HUES64 (cell line): ENCODE measurements around the gene ZCCHC14.

Experiments
- H3K27ac ChIP-seq: 2 replicates; pipeline ENCODE4 v1.7.0; 2013; ENCODE audit warnings: low read depth, low read length, inconsistent platforms
- H3K27me3 ChIP-seq: 2 replicates; pipeline ENCODE4 v1.6.1; 2013; ENCODE audit warnings: mild to moderate bottlenecking, low read length; ENCODE audit not compliant: insufficient read depth
- H3K36me3 ChIP-seq: 2 replicates; pipeline ENCODE4 v1.6.1; 2013; ENCODE audit warnings: mild to moderate bottlenecking, low read length; ENCODE audit not compliant: insufficient read depth
- H3K4me1 ChIP-seq: 2 replicates; pipeline ENCODE4 v1.6.1; 2013; ENCODE audit warnings: mild to moderate bottlenecking, low read length, moderate library complexity; ENCODE audit not compliant: insufficient read depth
- H3K4me3 ChIP-seq: 2 replicates; pipeline ENCODE4 v1.5.1; 2013; ENCODE audit warnings: mild to moderate bottlenecking, low read length, moderate library complexity
- H3K9ac ChIP-seq: 2 replicates; pipeline ENCODE4 v1.6.1; 2013; ENCODE audit warnings: mild to moderate bottlenecking, low read depth, low read length
- H3K9me3 ChIP-seq: 2 replicates; pipeline ENCODE4 v1.6.1; 2013; ENCODE audit warnings: low read depth, low read length; ENCODE audit not compliant: insufficient read depth
- WGBS: fragments of 150-250, 120-280 bp; methylation state at CpG from one replicate; pipeline ENCODE4 v1.1.7; 2013; ENCODE audit warnings: missing lambda C conversion rate; 5-methylcytosine and 5-hydroxymethylcytosine counted together

ZCCHC14 gene

GRCh38 chr16:87371261-87371866 is 121.5 kb downstream of the ZCCHC14 start:
- Histone ChIP-seq H3K27ac (no peak overlapping the region), H3K9ac (no peak overlapping the region; the same call in 1 of the 2 replicates), H3K4me1 (peaks cover 5% of the 10 kb centered on the region; the same call in 1 of the 2 replicates), H3K9me3 (no peaks in the 10 kb centered on the region), H3K27me3 (no peaks in the 10 kb centered on the region), H3K36me3 (0 out of 2 replicates have a peak, but pooled peaks cover 5% of the 10 kb centered on the region), H3K4me3 (no peak overlapping the region)
- 87% methylated on average over 20 of the region's 20 CpGs for WGBS

GRCh38 chr16:87369796-87370719 is 122.8 kb downstream of the ZCCHC14 start:
- no peak overlapping the region for H3K27ac ChIP-seq
- 82% methylated on average over 13 of the region's 16 CpGs for WGBS
- 0 out of 2 replicates have a peak, but pooled peaks cover 5% of the 10 kb centered on the region for H3K36me3 ChIP-seq
- H3K4me3 ChIP-seq, result no peak overlapping the region
- H3K27me3 ChIP-seq, result no peaks in the 10 kb centered on the region
- peaks cover 5% of the 10 kb centered on the region; the same call in 1 of the 2 replicates for H3K4me1 ChIP-seq
- H3K9ac ChIP-seq, result no peak overlapping the region
- no peaks in the 10 kb centered on the region for H3K9me3 ChIP-seq

GRCh38 chr16:87369117-87369765 is 123.6 kb downstream of the ZCCHC14 start:
- Histone ChIP-seq H3K4me1 (peaks cover 5% of the 10 kb centered on the region; the same call in 1 of the 2 replicates), H3K4me3 (no peak overlapping the region), H3K27ac (no peak overlapping the region), H3K27me3 (no peaks in the 10 kb centered on the region), H3K36me3 (peaks cover 5% of the 10 kb centered on the region; the same call in 1 of the 2 replicates), H3K9me3 (no peaks in the 10 kb centered on the region), H3K9ac (no peak overlapping the region)
- WGBS, result 85% methylated on average over 14 of the region's 14 CpGs

- WGBS, result 95% methylated on average over 4 of the region's 5 CpGs
- Histone ChIP-seq H3K4me1 (peaks cover 5% of the 10 kb centered on the region; the same call in 1 of the 2 replicates), H3K4me3 (no peak overlapping the region), H3K9me3 (no peaks in the 10 kb centered on the region), H3K27ac (no peak overlapping the region), H3K9ac (no peak overlapping the region), H3K27me3 (no peaks in the 10 kb centered on the region), H3K36me3 (peaks cover 5% of the 10 kb centered on the region; the same call in 1 of the 2 replicates)
Observed at GRCh38 chr16:87368029-87368770, 124.6 kb downstream of the ZCCHC14 start.

- 93% methylated on average over 9 of the region's 9 CpGs for WGBS
- H3K36me3 ChIP-seq, result peaks cover 5% of the 10 kb centered on the region; the same call in 1 of the 2 replicates
- H3K27ac ChIP-seq, result no peak overlapping the region
- H3K4me1 ChIP-seq, result peaks cover 5% of the 10 kb centered on the region; the same call in 1 of the 2 replicates
- no peak overlapping the region for H3K9ac ChIP-seq
- H3K4me3 ChIP-seq, result no peak overlapping the region
- H3K27me3 ChIP-seq, result no peaks in the 10 kb centered on the region
- no peaks in the 10 kb centered on the region for H3K9me3 ChIP-seq
Observed at GRCh38 chr16:87367529-87367928, 125.3 kb downstream of the ZCCHC14 start.

GRCh38 chr16:87366930-87367329 is 125.9 kb downstream of the ZCCHC14 start:
- Histone ChIP-seq H3K9me3 (no peaks in the 10 kb centered on the region), H3K4me1 (peaks cover 5% of the 10 kb centered on the region; the same call in 1 of the 2 replicates), H3K27me3 (no peaks in the 10 kb centered on the region), H3K36me3 (peaks cover 10% of the 10 kb centered on the region), H3K9ac (no peak overlapping the region), H3K27ac (no peak overlapping the region), H3K4me3 (no peak overlapping the region)
- 95% methylated on average over 1 of the region's 1 CpG for WGBS

- Histone ChIP-seq H3K4me3 (no peak overlapping the region), H3K9ac (no peak overlapping the region), H3K36me3 (peaks cover 15% of the 10 kb centered on the region), H3K27me3 (no peaks in the 10 kb centered on the region), H3K4me1 (peaks cover 2% of the 10 kb centered on the region; the same call in 1 of the 2 replicates), H3K9me3 (no peaks in the 10 kb centered on the region), H3K27ac (no peak overlapping the region)
- WGBS, result 93% methylated on average over 4 of the region's 4 CpGs
Observed at GRCh38 chr16:87366288-87366687, 126.5 kb downstream of the ZCCHC14 start.

- no peak overlapping the region for H3K9ac ChIP-seq
- peaks cover 16% of the 10 kb centered on the region for H3K36me3 ChIP-seq
- no peaks in the 10 kb centered on the region for H3K9me3 ChIP-seq
- 94% methylated on average over 13 of the region's 13 CpGs for WGBS
- no peak overlapping the region for H3K27ac ChIP-seq
- H3K27me3 ChIP-seq, result no peaks in the 10 kb centered on the region
- H3K4me3 ChIP-seq, result no peak overlapping the region
- H3K4me1 ChIP-seq, result no peaks in the 10 kb centered on the region
Observed at GRCh38 chr16:87365021-87365713, 127.7 kb downstream of the ZCCHC14 start.

GRCh38 chr16:87363771-87364455 is 128.9 kb downstream of the ZCCHC14 start:
- Histone ChIP-seq H3K9ac (no peak overlapping the region), H3K36me3 (peaks cover 27% of the 10 kb centered on the region), H3K27me3 (no peaks in the 10 kb centered on the region), H3K27ac (no peak overlapping the region), H3K4me3 (no peak overlapping the region), H3K4me1 (no peaks in the 10 kb centered on the region), H3K9me3 (no peaks in the 10 kb centered on the region)
- 92% methylated on average over 13 of the region's 17 CpGs for WGBS
